HG03103 (cell line): ENCODE measurements around the gene DEDD2.

Source experiments
- ATAC-seq: cut with Tn5 transposase; IDR thresholded peaks from one replicate; pipeline ENCODE4 v1.9.1; 2021; ENCODE audit warnings: low read depth; ENCODE audit not compliant: unreplicated experiment

The DEDD2 gene

DNA sequence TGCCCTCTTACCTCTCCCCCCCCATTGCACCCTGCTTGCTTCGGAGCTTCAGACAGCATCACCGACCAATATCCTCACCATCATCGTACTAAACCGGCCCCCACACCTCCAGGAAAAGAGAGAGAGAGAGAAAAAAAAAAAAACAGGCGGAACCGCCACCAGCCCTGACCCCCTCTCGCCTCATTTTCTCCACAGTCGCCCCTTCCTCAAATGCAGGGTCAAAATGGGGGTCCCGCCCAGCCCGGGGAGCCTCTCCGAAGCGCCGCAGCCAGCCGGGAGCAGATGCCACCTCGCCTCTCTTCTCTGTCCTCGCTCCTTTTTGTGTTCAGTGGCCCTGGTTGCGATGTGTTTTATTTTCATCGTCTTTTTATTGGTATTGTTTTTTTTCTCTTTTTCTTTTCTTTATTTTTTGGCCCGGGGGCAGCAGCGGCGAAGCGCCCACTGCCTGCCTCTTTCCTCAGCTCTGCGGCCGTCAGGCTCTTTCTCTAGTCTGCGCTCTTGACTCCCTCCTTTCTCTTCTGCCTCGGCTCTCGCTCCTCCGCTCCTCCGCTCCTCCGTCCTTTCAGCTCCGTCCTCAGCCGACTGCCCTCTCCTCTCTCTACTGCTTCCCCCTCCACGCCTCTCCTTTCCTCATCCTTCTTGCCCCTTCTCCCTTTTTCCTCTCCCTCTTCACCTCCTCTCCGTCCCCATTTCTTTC is 41.4 kb downstream of the DEDD2 start:
- no peak for ATAC-seq

DNA sequence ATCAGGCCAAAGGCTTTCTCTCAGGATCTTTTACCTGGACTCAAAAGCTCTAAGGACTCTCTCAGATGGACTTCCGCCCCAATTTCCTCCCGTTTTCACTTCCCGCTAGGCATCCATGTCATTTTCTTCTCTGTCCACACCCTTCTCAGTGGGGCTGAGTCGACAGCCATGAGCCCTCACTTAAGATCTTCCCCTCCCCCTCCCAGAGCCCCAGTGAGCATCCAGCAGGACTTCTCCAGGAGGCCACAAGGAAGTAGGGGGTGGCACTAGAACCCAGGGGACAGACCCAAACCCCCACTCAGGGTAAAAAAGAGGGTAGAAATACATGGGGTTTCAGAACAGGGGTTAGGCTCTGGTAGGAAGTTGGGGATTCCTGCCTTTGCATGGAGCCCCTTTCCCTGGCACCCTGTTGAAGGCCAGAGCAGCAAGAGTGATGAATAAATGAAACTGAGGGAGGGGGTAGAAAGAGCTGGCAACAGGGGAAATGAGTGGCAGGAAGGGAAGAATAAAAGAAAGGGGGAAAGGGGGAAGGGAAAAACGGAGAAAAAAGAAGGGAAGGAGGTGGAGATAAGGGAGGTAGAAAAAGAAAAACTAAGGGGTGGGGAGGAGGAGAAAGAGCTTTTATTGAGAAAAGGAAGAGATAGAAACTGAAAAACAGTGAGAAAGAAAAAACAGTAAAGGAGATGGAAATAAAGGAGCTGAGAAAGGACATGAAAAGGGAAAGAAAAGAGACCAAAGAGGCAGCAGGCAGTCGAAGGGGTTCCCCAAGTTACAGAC is 42.3 kb downstream of the DEDD2 start:
- ATAC-seq = no peak

DNA sequence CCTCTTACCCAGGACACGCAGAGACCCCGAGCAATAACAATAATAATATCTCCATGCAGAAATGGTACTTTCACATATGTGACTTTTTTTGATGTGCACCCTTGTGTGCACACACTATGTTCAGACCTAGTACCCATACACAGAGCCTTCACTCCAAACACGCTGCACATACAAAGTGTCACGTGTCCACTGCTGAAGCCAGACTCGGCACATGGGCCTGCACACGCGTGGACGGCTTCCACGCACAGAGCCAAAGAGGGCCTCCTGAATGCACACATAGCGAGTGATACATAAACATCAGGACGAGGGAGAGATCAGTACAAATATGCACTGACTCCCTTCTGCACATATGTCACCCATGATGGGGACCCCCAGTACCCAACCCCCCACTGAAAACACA is 43.3 kb downstream of the DEDD2 start:
- ATAC-seq = no peak

DNA sequence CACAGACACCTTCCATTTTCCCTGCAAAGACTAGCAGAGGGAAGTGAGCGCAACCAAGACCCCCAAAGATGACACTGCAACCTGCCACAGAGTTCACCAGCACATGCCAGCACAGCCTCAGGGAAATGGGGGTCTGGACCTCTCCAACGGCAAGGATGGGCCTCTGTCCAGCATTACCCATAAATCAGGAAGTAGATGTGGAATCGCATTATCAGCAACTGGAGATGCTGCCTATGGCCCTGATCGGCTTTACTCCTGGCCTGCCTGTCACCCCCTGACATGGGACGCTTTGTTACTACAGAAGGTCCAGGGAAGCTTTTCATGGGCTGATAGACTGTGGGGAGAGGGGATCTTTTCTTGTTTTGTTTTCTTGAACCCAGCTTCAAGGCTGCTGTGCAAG is 43.8 kb downstream of the DEDD2 start:
- ATAC-seq = no peak

DNA sequence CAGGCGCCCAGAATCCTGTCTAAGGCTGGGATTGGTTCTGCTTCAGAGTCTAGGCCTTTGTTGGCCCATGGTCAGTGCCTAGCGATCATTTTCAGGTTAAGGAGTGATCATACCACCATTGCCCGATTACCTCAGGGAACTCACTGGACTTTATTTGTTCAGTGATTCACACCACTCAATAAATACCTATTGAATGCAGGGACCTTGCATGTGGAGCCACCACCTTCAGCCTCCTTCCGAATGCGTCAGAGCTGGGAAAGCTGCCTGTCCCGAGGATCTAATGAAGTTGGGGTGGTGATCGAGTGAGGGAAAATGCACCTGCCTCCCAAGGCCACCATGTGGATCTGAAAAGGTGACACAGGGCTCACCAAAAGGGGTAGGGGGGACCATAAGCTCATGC is 45.2 kb downstream of the DEDD2 start:
- ATAC-seq = no peak

DNA sequence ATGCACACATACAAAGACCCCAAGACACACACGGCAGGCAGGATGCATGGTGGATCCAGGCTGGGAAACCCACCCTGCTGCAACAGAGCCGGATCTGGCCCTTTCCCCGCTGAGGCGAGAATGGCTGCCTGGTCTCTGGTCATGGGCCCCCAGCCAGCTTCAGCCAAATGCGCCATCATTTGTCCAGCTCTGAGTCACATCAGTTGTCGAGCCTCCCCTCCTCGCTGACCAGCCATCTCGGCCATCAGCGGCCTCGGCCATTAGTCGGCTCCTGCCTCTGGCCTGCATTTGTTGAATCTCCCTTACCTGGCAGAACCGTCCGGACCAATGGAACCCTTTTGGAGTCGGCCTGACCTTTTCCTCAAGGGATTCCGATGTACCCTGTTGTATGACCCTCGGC is 46.8 kb downstream of the DEDD2 start:
- ATAC-seq = no peak

DNA sequence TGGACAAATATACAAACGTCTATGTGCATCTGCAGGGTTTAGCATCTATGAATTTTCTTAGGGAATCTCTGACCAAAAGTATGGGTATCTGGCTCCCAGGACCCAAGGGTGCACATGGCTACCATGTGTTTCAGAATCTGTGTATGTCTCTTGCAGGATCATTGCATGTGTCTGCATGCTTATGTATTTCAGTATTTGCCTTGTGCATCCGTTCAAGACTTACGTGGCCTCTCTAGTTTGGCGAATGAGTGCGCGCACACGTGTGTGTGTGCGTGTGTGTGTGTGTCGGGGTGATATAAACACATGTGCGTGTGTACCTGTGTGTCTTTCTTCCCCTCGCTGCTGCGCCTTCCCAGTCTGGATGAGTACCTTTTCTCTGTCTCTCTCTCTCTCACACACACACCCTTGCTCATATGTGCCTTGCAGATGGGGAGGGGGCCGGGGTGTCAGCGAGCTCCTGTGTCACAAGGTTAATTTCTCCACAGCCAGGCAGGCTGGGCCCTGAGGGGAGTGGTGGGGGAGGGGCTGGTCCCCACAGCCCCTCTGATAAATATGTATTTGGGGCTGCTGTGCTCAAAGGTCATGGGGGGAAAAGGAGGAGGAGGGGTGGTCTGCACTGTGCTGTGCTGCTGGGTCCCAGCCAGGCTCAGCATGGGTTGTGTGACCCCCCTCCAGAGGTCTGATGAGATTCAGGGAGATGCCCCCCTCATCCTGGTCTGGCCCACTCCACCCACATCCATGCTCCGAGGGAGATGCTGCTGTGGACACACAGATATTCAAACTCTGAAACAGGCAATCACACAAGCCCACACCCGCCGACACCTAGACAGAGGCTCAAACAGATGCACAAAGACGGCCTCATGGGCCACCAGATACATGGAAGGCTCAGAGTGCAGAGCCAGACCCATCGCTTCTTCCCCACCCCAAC is 47.7 kb downstream of the DEDD2 start:
- ATAC-seq = no peak

DNA sequence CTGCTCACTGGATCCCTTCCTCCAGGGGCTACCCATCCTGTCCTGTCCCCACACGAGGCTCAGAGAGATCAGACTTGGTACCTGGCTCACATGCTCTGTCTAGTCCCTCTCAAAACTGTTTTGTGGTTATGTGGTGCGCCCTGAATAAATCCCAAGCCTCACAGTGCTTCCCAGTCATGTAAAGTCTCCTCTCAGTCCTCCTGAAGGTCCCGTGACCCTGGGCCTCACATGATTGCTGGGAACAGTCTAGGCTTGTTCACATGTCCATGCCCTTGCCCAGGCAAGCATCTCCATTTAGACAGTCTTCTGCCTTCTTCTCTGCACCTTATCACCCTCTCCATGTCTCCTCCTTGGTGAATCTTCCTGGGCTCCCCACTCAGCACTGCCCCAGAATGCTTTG is 49.3 kb downstream of the DEDD2 start:
- ATAC-seq = no peak

DNA sequence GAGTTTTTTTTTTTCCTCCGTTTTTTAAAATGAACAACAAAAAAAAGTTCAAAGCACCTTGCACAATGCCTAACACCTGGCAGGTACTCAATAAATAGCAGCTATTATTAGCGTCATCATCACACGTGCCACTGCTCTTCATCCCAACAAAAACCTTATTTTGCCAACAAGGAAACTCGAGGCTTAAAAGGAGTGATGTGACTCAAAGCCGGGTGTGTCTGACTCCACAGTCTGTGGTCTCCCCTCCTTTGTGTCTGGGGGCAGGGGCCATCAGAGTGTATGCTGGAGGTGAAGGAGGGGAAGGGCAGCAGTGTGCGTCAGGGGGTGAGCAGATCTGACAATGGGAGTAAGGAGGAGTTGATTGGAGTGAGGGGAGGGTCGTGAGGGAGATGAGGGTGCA is 51.2 kb downstream of the DEDD2 start:
- ATAC-seq = no peak

DNA sequence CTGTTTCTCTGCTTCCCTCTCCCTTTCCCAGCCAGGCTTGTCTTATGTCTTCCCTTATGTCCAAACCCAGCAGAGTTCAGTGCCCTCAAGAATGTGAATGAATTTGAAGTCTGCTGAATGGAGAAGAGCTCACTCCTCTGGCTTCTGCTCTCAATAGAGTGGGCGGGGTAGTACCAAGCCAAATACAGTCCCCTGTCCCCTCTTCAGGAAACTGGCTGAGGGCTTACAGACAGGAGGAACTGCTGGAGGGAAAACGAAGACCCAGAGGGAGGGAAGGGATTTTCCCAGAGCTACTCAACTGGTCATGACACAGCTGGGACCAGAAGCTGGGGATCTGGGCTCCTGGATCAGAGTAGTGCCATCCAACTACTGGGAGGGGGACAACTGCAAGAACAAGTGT is 52.3 kb downstream of the DEDD2 start:
- ATAC-seq = no peak

DNA sequence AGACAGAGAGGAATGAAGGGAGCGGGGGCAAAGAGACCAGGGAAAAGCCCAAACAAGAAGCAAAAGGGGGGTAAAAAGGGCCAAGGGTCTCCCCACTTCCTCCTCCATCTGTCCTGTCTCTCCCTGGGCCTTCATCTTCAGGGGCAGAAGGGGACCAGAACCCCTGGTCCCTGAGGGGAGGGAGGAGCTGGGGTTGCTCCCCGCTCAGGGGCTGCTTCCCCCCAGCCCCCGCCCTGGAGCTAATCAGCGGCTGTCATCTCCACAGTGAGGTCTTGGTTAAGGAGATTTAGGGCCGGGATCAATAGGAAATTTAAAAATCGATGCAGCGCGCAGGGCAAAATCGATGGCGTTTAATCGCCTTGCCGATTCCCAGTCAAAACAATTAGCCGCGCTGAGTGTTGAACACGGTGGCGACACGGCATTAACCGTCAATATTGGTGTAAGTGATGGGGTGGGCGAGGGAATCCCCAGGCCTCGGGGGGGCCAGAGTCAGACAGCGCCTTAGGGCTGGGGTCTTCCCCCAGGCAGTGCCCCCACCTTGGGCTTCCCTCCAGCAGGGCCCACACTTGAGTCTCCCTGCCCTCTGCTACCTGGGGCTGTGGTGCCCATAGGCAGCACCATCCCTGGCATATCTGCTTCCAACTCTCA is 55.7 kb downstream of the DEDD2 start:
- no peak for ATAC-seq

DNA sequence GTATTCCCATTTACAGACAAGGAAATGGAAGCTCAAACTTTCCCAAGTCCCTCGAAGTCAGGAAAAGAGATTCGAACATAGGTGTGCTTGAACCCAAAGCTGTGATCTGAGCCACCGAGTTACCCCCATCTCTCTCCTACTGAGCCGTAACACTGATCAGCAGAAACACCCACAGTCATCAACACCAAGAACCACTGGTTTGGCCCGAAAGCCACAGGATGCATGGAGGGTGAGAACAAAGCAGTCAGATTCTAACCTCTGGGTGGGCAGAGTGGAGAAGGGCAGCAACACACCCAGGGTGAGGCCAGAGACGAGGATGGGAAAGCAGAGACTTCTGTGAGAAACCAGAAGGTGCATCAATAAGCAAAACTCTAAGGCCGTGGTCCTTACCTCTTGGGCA is 57.5 kb downstream of the DEDD2 start:
- ATAC-seq = no peak

DNA sequence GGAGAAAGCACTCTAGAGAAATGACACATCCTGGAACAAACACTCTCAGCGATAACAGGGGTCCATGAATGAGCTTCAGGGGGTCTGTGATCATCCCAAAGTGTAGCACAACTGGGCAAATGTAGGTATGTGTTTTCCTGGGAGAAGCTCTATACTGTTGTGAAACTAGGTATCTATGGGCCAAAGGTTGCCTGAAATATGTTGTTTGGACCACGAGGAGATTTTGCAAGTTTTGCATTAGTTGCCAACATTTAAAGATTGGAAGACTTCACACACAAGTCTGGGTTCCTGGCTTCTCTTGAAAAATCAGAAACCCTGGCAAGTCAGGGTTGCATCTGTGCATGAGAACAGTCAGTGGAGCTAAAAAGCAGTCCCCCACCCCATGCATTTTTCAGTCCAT is 58.6 kb downstream of the DEDD2 start:
- no peak for ATAC-seq

DNA sequence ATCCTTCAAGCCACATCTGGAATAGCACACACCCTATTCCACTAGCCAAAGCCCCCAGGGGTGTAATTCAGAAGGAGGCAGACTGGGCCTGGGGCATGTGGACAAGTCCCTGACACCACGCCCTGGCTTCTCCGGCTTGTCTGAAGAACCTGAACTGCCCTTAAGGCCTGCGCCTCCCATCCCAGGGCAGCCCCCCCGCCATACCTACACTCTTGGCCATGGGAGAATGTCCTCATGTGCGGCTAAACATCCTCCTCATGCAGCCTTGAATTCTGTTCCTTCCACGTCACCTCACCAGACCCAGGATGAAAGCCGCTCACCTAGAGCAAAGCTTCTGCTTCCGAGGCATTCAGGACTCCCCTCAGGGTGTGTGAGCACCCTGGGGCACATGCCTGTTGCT is 60.9 kb downstream of the DEDD2 start:
- no peak for ATAC-seq

DNA sequence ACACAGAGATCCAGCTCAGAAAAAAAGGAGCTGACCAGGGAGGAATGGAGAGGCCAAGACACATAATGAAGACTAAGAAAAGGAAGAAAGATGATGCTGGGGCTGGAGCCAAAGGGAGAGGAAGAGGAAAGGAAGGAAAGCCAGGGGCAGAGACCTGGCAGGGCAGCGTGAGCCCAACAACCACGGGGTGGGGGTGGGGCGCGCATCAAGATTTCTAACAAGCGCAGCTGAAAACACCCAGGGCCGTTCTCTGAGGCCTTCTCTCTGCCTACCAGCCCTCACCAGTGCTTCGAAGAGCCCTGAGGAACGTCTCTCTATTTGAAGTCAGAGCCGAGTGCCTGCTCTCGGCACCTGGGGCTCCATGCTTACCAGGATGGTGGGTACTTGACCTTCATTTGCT is 61.7 kb downstream of the DEDD2 start:
- ATAC-seq = no peak

DNA sequence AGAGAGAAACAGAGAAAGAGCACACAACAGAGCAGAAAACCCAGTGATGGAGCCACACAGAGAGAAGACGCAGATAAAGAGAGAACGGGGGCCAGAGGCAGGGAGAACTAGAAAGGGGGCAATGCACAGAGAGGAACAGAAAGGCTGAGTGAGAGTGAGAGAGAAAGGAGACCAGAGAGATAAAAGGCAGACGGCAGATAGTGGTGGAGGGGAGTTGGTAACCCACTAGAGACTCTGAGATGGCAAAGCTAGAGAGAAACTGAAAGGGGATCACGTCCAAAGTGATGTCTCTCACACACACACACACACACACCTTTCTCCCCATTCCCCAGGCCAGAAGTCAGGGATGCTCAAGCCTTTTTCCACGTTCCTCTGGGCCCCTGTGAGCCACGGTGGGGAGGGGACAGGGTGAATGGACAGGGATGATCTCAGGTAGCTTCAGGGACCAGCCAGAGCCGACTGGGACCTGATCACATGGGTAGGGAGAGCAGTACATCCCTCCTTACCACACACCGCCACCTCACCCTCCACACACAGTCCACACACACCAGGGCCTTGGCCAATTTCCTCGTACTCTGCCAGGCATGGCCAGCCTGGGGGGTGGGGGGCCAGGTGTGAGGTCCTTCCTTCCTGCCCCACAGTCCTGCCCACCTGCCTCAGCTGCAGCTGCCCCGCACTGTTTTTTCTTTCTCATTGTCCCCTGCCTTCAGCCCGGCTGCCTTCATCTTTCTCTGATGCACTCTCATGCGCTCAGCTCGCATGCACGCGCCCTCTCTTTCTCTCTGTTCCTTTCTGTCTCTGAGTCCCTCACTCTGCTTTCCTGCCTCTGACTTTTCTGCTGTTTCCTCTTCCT is 62.8 kb downstream of the DEDD2 start:
- ATAC-seq = no peak

DNA sequence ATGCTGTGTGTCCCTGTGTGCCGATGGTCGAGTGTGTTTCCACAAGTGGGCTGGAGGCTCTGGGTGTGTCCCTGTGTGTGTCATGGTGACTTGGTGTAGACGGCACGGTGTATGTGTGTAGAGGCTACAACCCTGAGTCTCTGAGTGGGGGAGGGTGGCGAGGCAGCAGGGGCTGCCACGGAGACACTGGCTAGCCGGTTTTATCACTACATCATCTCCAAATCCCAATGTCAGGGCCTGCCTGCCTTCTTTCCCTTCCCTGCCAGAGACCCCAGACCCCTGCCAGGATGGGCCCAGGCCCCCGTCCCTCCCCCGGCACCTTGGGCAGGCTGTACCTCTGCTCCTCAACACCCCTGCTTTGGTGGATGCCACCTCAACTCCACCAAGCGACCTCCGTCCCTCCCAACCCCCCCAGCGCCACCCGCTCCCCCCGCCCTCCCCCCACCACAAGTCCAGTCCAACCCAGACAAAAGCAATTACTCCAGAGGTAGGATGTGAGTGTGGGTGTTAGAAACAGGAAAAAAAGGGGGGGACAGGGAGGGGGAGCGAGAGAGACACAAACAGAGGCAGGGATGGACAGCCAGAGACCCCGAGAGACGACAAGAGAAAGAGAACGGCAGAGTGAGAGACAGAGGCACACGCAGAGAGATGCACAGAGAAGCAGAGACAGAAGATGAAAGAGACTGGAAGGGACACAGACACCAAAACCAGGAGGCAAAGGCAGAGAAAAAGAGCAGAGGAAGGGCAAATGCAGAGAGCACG is 63.6 kb downstream of the DEDD2 start:
- ATAC-seq = no peak

DNA sequence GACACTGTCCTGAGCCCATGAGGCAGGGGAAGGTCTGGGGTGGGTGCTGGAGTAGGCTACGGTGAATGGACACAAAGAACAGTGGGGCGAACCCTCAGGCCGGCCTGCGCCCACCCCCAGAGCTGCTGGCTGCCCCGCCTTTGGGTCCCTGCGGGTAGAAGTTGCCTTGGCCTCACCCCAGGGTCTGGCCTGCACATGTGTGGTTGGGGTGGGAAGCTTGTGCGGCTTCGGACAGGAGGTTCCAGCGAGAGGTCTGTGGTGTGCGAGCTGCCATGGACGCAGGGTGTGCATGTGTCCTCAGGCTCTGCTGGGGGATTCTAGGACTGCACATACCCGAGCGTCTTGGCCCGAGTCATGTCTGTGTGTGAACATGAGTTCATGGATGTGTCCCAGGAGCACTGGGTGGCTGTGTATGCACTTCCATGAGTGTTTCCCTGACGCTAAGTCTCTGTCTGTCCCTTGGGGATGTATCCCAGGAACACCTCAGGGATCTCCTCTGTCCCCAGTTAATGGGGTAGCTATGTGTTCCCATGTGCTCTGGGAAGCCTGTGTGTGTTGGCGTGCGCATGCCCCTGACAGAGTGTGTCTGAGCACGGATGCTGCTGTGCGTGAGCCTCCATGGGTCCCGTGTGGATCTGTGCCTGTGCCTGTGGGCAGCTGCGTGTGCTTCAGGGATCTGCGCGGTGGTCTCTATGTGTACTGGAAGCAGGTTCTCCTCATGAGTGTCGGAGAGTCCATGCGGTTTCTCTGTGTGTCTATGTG is 64.4 kb downstream of the DEDD2 start:
- ATAC-seq = no peak
